Brain microvascular endothelial cell (primary cell): Measurements from ENCODE around the gene KRT77.

Experiments used
- DNase-seq: peaks from one replicate; pipeline ENCODE4 v3.0.0-alpha.2; 2020
- H3K27ac ChIP-seq: fragments of 250-450 bp; sonication (Bioruptor Pico); 2 replicates; pipeline ENCODE4 v1.5.1; 2020; ENCODE audit warnings: mild to moderate bottlenecking, moderate library complexity
- H3K27me3 ChIP-seq: fragments of 250-450 bp; sonication (Bioruptor Pico); replicated peaks from 2 replicates; pipeline ENCODE4 v1.5.1; 2020; ENCODE audit warnings: mild to moderate bottlenecking
- H3K36me3 ChIP-seq: fragments of 250-450 bp; sonication (Bioruptor Pico); replicated peaks from 2 replicates; pipeline ENCODE4 v1.5.1; 2020; ENCODE audit warnings: mild to moderate bottlenecking
- H3K4me3 ChIP-seq: 2 replicates; pipeline ENCODE4 v1.5.1; 2011; ENCODE audit warnings: low read depth, mild to moderate bottlenecking, control low read depth, low read length, moderate library complexity
- CTCF ChIP-seq: IDR thresholded peaks from 2 replicates; pipeline ENCODE4 v1.5.1; 2011; ENCODE audit warnings: low read depth, mild to moderate bottlenecking, moderate library complexity, low read length, control low read depth, inconsistent platforms; ENCODE audit errors: missing control alignments
- in situ Hi-C: cut with HindIII; loops from 2 replicates; pipeline ENCODE4 v1.10.0; 2017; ENCODE audit warnings: low sequenced_read_pairs, low pct_ligation_motif_present

The KRT77 gene

GRCh38 chr12:52740584-52740983 lies 37.3 kb upstream of the KRT77 start:
- in situ Hi-C loops, result no loop called here
- H3K36me3 ChIP-seq, result no peaks in the 10 kb centered on the region
- DNase-seq, result no peak
- TF ChIP-seq CTCF, result no peak
- H3K4me3 ChIP-seq, result no peak overlapping the region
- H3K27me3 ChIP-seq, result no peaks in the 10 kb centered on the region
- no peak overlapping the region for H3K27ac ChIP-seq

- H3K36me3 ChIP-seq, result no peaks in the 10 kb centered on the region
- TF ChIP-seq CTCF, result no peak
- in situ Hi-C loops, result no loop called here
- no peak for DNase-seq
- no peaks in the 10 kb centered on the region for H3K27me3 ChIP-seq
- H3K4me3 ChIP-seq, result no peak overlapping the region
- H3K27ac ChIP-seq, result no peak overlapping the region
These were observed 36.6 kb upstream of the KRT77 start for GRCh38 chr12:52739963-52740362.

GRCh38 chr12:52735816-52736632 lies 32.7 kb upstream of the KRT77 start:
- in situ Hi-C loops, result no loop called here
- Histone ChIP-seq H3K27ac (no peak overlapping the region), H3K4me3 (no peak overlapping the region), H3K27me3 (no peaks in the 10 kb centered on the region), H3K36me3 (no peaks in the 10 kb centered on the region)
- no peak for DNase-seq
- no peak for TF ChIP-seq CTCF

GRCh38 chr12:52735106-52735505 lies 31.8 kb upstream of the KRT77 start:
- no peaks in the 10 kb centered on the region for H3K36me3 ChIP-seq
- DNase-seq, result no peak
- in situ Hi-C loops, result no loop called here
- TF ChIP-seq CTCF, result no peak
- H3K27ac ChIP-seq, result no peak overlapping the region
- no peak overlapping the region for H3K4me3 ChIP-seq
- H3K27me3 ChIP-seq, result no peaks in the 10 kb centered on the region

GRCh38 chr12:52730793-52731192 lies 27.5 kb upstream of the KRT77 start:
- Histone ChIP-seq H3K27me3 (no peaks in the 10 kb centered on the region), H3K36me3 (no peaks in the 10 kb centered on the region), H3K4me3 (no peak overlapping the region), H3K27ac (no peak overlapping the region)
- TF ChIP-seq CTCF, result no peak
- DNase-seq, result no peak
- in situ Hi-C loops, result no loop called here

GRCh38 chr12:52730383-52730782 lies 27.1 kb upstream of the KRT77 start:
- TF ChIP-seq CTCF, result no peak
- no peak for DNase-seq
- no peak overlapping the region for H3K4me3 ChIP-seq
- H3K36me3 ChIP-seq, result no peaks in the 10 kb centered on the region
- no peaks in the 10 kb centered on the region for H3K27me3 ChIP-seq
- in situ Hi-C loops, result no loop called here
- H3K27ac ChIP-seq, result no peak overlapping the region
